Upper lobe of right lung (tissue), 1 donor: Measurements from ENCODE around the gene AGK. TPM values are rescaled to one million over a fixed set of nuclear protein-coding genes. Genes with fewer than 3 reads are reported as not detected.

Source experiments
- ATAC-seq: fragments of 200-7000 bp; cut with Tn5 transposase; one replicate; pipeline ENCODE4 v1.9.1; 2020; ENCODE audit warnings: mild to moderate bottlenecking, moderate library complexity
- DNase-seq: peaks from one replicate; pipeline ENCODE4 v3.0.0-alpha.2; 2020
- H3K27ac ChIP-seq: fragments of 200-600 bp; one replicate; pipeline ENCODE4 v1.8.0; 2022
- H3K27me3 ChIP-seq: fragments of 200-600 bp; one replicate; pipeline ENCODE4 v1.8.0; 2022; ENCODE audit warnings: mild to moderate bottlenecking
- H3K36me3 ChIP-seq: fragments of 200-600 bp; one replicate; pipeline ENCODE4 v1.8.0; 2022
- H3K4me1 ChIP-seq: fragments of 200-600 bp; one replicate; pipeline ENCODE4 v1.8.0; 2022
- H3K4me3 ChIP-seq: fragments of 200-600 bp; one replicate; pipeline ENCODE4 v1.8.0; 2022; ENCODE audit warnings: mild to moderate bottlenecking
- H3K9me3 ChIP-seq: fragments of 200-600 bp; one replicate; pipeline ENCODE4 v1.8.0; 2022
- CTCF ChIP-seq: fragments of 200-600 bp; IDR thresholded peaks from one replicate; pipeline ENCODE4 v1.8.0; 2022; ENCODE audit warnings: antibody characterized with exemption
- intact Hi-C: fragments of 100-400 bp; cut with DNase I; formaldehyde crosslinking; loops from one replicate; pipeline ENCODE4 v1.11.0; 2022
- total RNA-seq: library from RNA; stranded (reverse); fragmentation: NEBNext Ultra II Directional; extraction: Animal tissue kit (Norgen Biotek cat#: 25700); gene quantifications from one replicate; pipeline ENCODE4 v1.2.1, GENCODE V29; 2021
- donor health status: DM: no; HTN: yes; CAD: no; lungs with severe emphysema.

The AGK gene
- total RNA-seq, 1 donor from 2014 or later = 17.5 TPM

GRCh38 chr7:141513720-141514119 lies 37.5 kb upstream of the AGK start:
- no peaks in the 10 kb centered on the region for H3K9me3 ChIP-seq
- H3K27ac ChIP-seq = no peak overlapping the region
- H3K27me3 ChIP-seq = peaks cover 26% of the 10 kb centered on the region
- H3K36me3 ChIP-seq = no peaks in the 10 kb centered on the region
- H3K4me3 ChIP-seq = no peak overlapping the region
- no peak for DNase-seq
- intact Hi-C loops = no loop called here
- TF ChIP-seq CTCF = no peak
- ATAC-seq = no peak
- H3K4me1 ChIP-seq = peaks cover 9% of the 10 kb centered on the region

DNA sequence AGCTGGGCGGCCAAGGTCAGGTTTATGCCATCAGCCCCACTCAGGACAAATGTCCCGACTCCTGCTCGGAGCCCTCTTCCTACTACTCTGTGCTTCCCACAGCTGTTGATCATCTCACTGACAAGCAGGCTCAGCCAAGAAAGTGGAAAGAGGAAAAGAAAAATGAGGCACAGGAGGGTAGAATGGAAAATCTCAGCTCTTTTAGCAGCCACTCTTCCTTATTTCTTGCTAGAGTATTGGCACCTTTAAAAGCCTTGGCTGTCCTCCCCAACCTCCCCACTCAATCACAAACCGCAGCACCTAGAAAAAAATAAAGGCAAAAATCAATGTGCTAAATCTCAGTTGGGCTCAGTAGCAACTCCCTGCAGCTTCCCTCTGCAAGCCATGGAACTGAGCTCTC lies 35.3 kb upstream of the AGK start:
- peaks cover 9% of the 10 kb centered on the region for H3K4me1 ChIP-seq
- intact Hi-C loops = no loop called here
- H3K36me3 ChIP-seq = no peaks in the 10 kb centered on the region
- no peaks in the 10 kb centered on the region for H3K9me3 ChIP-seq
- TF ChIP-seq CTCF = no peak
- H3K4me3 ChIP-seq = no peak overlapping the region
- peaks cover 16% of the 10 kb centered on the region for H3K27me3 ChIP-seq
- H3K27ac ChIP-seq = no peak overlapping the region
- no peak for ATAC-seq
- no peak for DNase-seq

- TF ChIP-seq CTCF = no peak
- no peak for ATAC-seq
- Histone ChIP-seq H3K4me3 (no peak overlapping the region), H3K9me3 (no peaks in the 10 kb centered on the region), H3K27ac (no peak overlapping the region), H3K4me1 (no peaks in the 10 kb centered on the region), H3K27me3 (no peaks in the 10 kb centered on the region), H3K36me3 (no peaks in the 10 kb centered on the region)
- intact Hi-C loops = no loop called here
- no peak for DNase-seq
Measured at GRCh38 chr7:141519623-141520022, 31.6 kb upstream of the AGK start.

- no peak for ATAC-seq
- DNase-seq = no peak
Measured at GRCh38 chr7:141522657-141523342, 28.4 kb upstream of the AGK start.

DNA sequence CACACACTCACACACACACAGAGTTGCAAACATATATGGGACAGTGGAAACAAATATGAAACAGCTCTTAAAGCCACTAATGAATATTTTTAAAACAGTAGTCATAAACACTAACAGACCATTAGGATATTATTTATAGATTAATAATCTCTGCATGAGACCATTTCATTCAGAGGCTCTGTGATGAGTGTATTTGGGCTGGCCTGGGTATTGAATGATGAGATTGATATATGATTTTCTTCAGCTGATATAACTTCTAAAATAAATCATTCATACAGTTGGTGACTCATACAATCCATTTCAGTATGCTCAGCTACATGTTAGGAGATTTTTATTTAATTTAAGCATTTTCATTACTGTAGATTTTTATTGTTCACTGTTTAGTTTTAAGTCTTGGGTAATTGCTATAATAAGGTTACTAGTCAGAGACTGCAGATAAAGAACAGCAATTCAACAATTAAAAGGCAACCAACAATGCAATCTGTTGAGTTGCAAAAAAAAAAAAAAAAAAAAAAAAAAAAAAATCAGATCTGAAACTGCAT lies 25.2 kb upstream of the AGK start:
- Histone ChIP-seq H3K36me3 (no peaks in the 10 kb centered on the region), H3K27ac (no peak overlapping the region), H3K9me3 (no peaks in the 10 kb centered on the region), H3K27me3 (no peaks in the 10 kb centered on the region), H3K4me3 (no peak overlapping the region), H3K4me1 (no peaks in the 10 kb centered on the region)
- no peak for ATAC-seq
- DNase-seq = no peak
- intact Hi-C loops = no loop called here
- no peak for TF ChIP-seq CTCF

More at GRCh38 chr7:141522657-141523342, 28.4 kb upstream of the AGK start:
- H3K27me3 ChIP-seq = no peaks in the 10 kb centered on the region
- no peak for TF ChIP-seq CTCF
- H3K27ac ChIP-seq = no peak overlapping the region
- no peaks in the 10 kb centered on the region for H3K9me3 ChIP-seq
- intact Hi-C loops = no loop called here
- H3K4me3 ChIP-seq = no peak overlapping the region
- H3K36me3 ChIP-seq = no peaks in the 10 kb centered on the region
- H3K4me1 ChIP-seq = no peaks in the 10 kb centered on the region
